PC-3 (cell line): ENCODE measurements around the gene DGKG. TPM values are rescaled to one million over a fixed set of nuclear protein-coding genes. Genes with fewer than 3 reads are reported as not detected.
A peak's percentile ranks its signal among the peaks of the same experiment; 100 is the strongest.

ENCODE experiments used
- ATAC-seq: fragments of 200-7000 bp; cut with Tn5 transposase; 2 replicates; pipeline ENCODE4 v1.9.1; 2020; ENCODE audit warnings: mild to moderate bottlenecking, moderate library complexity
- BruUV-seq: library from RNA; stranded (reverse); fragments of 400-500 nt; replicated peaks from 2 replicates; lab custom pipeline; 2021; lab: Mats Ljungman, UMichigan
- CTCF ChIA-PET: fragments of 300-600 bp; sonication (Branson Sonifier 250); formaldehyde crosslinking; loops from one replicate; lab custom pipeline; 2022; ENCODE audit warnings: antibody characterized with exemption; lab: Charles Lee
- POLR2A ChIA-PET: fragments of 300-600 bp; sonication (Branson Sonifier 250); formaldehyde crosslinking; loops from one replicate; lab custom pipeline; 2022; ENCODE audit warnings: antibody characterized with exemption; ENCODE audit not compliant: unreplicated experiment; lab: Charles Lee
- DNase-seq: peaks from one replicate; pipeline ENCODE4 v3.0.0-alpha.2; 2015
- H2AFZ ChIP-seq: fragments of 300-600 bp; sonication (generic); 2 replicates; pipeline ENCODE4 v1.6.0; 2016; ENCODE audit warnings: antibody characterized with exemption, low read length
- H3F3A ChIP-seq: fragments of 300-600 bp; sonication (generic); one replicate; pipeline ENCODE4 v1.6.0; 2017; ENCODE audit warnings: antibody characterized with exemption, low read length, control low read depth, mild to moderate bottlenecking; ENCODE audit not compliant: unreplicated experiment
- H3K27ac ChIP-seq: fragments of 300-600 bp; sonication (generic); 2 replicates; pipeline ENCODE4 v1.5.1; 2016; ENCODE audit warnings: mild to moderate bottlenecking, low read length
- H3K27me3 ChIP-seq: fragments of 300-600 bp; sonication (generic); 2 replicates; pipeline ENCODE4 v1.6.1; 2016; ENCODE audit warnings: low read length, mixed read lengths
- H3K36me3 ChIP-seq: fragments of 300-600 bp; sonication (generic); 2 replicates; pipeline ENCODE4 v1.6.1; 2016; ENCODE audit warnings: low read depth, mixed run types, low read length, mixed read lengths
- H3K4me1 ChIP-seq: fragments of 300-600 bp; sonication (generic); 2 replicates; pipeline ENCODE4 v1.5.1; 2016; ENCODE audit warnings: low read length; ENCODE audit not compliant: insufficient read depth
- H3K4me2 ChIP-seq: fragments of 300-600 bp; sonication (generic); 2 replicates; pipeline ENCODE4 v1.6.0; 2016; ENCODE audit warnings: low read length
- H3K4me3 ChIP-seq: fragments of 300-600 bp; sonication (generic); 2 replicates; pipeline ENCODE4 v1.5.1; 2016; ENCODE audit warnings: mild to moderate bottlenecking, low read length, mixed read lengths
- H3K79me2 ChIP-seq: fragments of 300-600 bp; sonication (generic); 2 replicates; pipeline ENCODE4 v1.6.1; 2017; ENCODE audit warnings: low read length, mixed read lengths
- H3K9ac ChIP-seq: fragments of 300-600 bp; sonication (generic); 2 replicates; pipeline ENCODE4 v1.6.0; 2016; ENCODE audit warnings: mild to moderate bottlenecking, low read length
- H3K9me2 ChIP-seq: fragments of 300-600 bp; sonication (generic); replicated peaks from 2 replicates; pipeline ENCODE4 v1.6.1; 2016; ENCODE audit warnings: mixed run types, low read length, mixed read lengths
- H3K9me3 ChIP-seq: fragments of 300-600 bp; sonication (generic); 2 replicates; pipeline ENCODE4 v1.6.1; 2016; ENCODE audit warnings: low read length, mixed read lengths
- H4K20me1 ChIP-seq: fragments of 300-600 bp; sonication (generic); 2 replicates; pipeline ENCODE4 v1.6.1; 2016; ENCODE audit warnings: low read length, mixed read lengths
- CTCF ChIP-seq: fragments of 300-600 bp; sonication (generic); conservative IDR thresholded peaks from 2 replicates; pipeline ENCODE4 v1.5.1; 2017; ENCODE audit warnings: antibody characterized with exemption, low read depth, mild to moderate bottlenecking, low read length
- EZH2 ChIP-seq: fragments of 300-600 bp; sonication (generic); IDR thresholded peaks from one replicate; pipeline ENCODE4 v1.6.1; 2017; ENCODE audit warnings: antibody characterized with exemption, mild to moderate bottlenecking, low read length; ENCODE audit not compliant: unreplicated experiment
- EZH2phosphoT487 ChIP-seq: fragments of 300-600 bp; sonication (generic); IDR thresholded peaks from 2 replicates; pipeline ENCODE4 v1.6.1; 2018; ENCODE audit warnings: mild to moderate bottlenecking, antibody characterized with exemption, low read length, borderline replicate concordance
- intact Hi-C: fragments of 100-400 bp; cut with micrococcal nuclease; formaldehyde crosslinking; loops from 2 replicates; pipeline ENCODE4 v1.9.0; 2023
- total RNA-seq: library from RNA; depleted of rRNA; stranded (reverse); fragments of >200 nt; gene quantifications from 2 replicates; pipeline ENCODE4 v1.2.3, GENCODE V29; 2014

The DGKG gene
- total RNA-seq, 1 experiment from 2014 or later: 2.7 TPM

- Histone ChIP-seq H2AFZ (peak within 1 kb of the TSS; percentile 93), H3K4me2 (peak within 1 kb of the TSS; percentile 90), H3K9ac (peak within 1 kb of the TSS; percentile 78), H3F3A (peaks cover 3% of the 10 kb centered on the region), H3K27me3 (no peaks in the 10 kb centered on the region), H3K79me2 (peaks cover 37% of the 10 kb centered on the region), H3K36me3 (peaks cover 4% of the 10 kb centered on the region; the same call in 1 of the 2 replicates), H3K27ac (peak within 1 kb of the TSS; percentile 56), H3K4me1 (peaks cover 21% of the 10 kb centered on the region), H3K9me2 (no peaks in the 10 kb centered on the region), H4K20me1 (0 out of 2 replicates have a peak, but pooled peaks cover 12% of the 10 kb centered on the region), H3K4me3 (peak within 1 kb of the TSS; percentile 96), H3K9me3 (no peaks in the 10 kb centered on the region)
- no peak for TF ChIP-seq CTCF
- TF ChIP-seq EZH2: no peak
- TF ChIP-seq EZH2phosphoT487: no peak
- ChIA-PET POLR2A (interaction anchor here (0.6 kb wide), 2 partner anchors 328 to 1690 kb away, joined by 3 to 4 read pairs; no protein-coding TSS in a partner anchor), CTCF (no interaction called here)
- ATAC-seq (peak; percentile 90), DNase-seq (peak; percentile 99)
- TSS peak; percentile 97 for BruUV-seq
- intact Hi-C loops: loop anchor here (1.0 to 10.0 kb wide), 5 partner anchors 124 to 676 kb away; partner anchors contain the start of genes CRYGS, DNAJB11 and EIF4A2
These were observed 252.8 kb downstream of the DGKG start, which contains the start of gene ETV5 for GRCh38 chr3:186108941-186109865. ETV5 (minus strand) TSS chr3:186109089; CDS start chr3:186105868, 3,221 bp downstream.

- Histone ChIP-seq H3K9me3 (no peaks in the 10 kb centered on the region), H3F3A (peaks cover 4% of the 10 kb centered on the region), H4K20me1 (peaks cover 15% of the 10 kb centered on the region; the same call in 1 of the 2 replicates), H3K4me2 (peak overlapping the region; percentile 90), H3K4me3 (peak overlapping the region; percentile 96), H3K27me3 (no peaks in the 10 kb centered on the region), H3K4me1 (peaks cover 29% of the 10 kb centered on the region), H3K27ac (peak overlapping the region; percentile 12; the same call in 1 of the 2 replicates), H3K36me3 (peaks cover 8% of the 10 kb centered on the region; the same call in 1 of the 2 replicates), H2AFZ (peak overlapping the region; percentile 74), H3K9ac (peak overlapping the region; percentile 78), H3K9me2 (no peaks in the 10 kb centered on the region), H3K79me2 (peaks cover 38% of the 10 kb centered on the region)
- ChIA-PET CTCF (no interaction called here), POLR2A (no interaction called here)
- no peak for TF ChIP-seq CTCF
- no peak for TF ChIP-seq EZH2
- TF ChIP-seq EZH2phosphoT487: no peak
- intact Hi-C loops: loop anchor here (10.0 kb wide), 4 partner anchors 124 to 676 kb away; partner anchors contain the start of genes CRYGS and EIF4A2
- peak; percentile 56 for DNase-seq
- peak; percentile 5 for ATAC-seq
- TSS peak; percentile 7 for BruUV-seq
These were observed 253.7 kb downstream of the DGKG start for GRCh38 chr3:186108106-186108940.
